Measurements from ENCODE around the gene GNAZ.

GNAZ gene

GRCh38 chr22:23152238-23153114 is 82.2 kb downstream of the GNAZ start:
- Histone ChIP-seq H3K36me3 (ENCODE audit: insufficient read depth, low read length) (no peaks in the 10 kb centered on the region), H3K9ac (ENCODE audit: low read depth, low read length) (no peak overlapping the region), H3K27ac (ENCODE audit: low read depth, low read length) (no peak overlapping the region), H3K4me1 (ENCODE audit: insufficient read depth, low read length) (peaks cover 16% of the 10 kb centered on the region), H3K9me3 (ENCODE audit: insufficient read depth, low read depth, low read length) (no peaks in the 10 kb centered on the region), H3K27me3 (ENCODE audit: insufficient read depth, low read length) (no peaks in the 10 kb centered on the region), H3K4me3 (ENCODE audit: low read length) (no peak overlapping the region)
- 90% methylated on average over 19 of the region's 19 CpGs for WGBS

DNA sequence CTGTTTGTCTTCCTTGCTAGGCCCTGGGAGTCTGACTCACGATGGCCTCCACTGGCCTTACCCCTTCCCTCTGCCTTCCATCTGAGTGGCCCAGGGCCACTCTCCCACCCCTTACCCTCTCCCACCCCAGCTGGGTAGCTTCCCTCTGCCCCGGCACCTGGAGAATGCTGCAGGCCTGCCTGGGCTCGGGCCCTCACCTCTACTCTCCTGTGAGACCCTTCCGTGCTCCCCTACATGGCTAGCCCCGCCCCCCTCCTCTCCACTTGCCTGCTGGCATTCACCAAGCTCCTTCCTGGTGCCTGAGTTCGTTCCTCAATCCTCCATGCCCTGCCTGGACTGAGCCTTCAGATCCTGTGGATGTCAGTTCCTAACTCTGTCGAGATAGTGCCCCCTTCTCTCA is 83.7 kb downstream of the GNAZ start:
- H3K27ac ChIP-seq (ENCODE audit: low read depth, low read length) = no peak overlapping the region
- no peaks in the 10 kb centered on the region for H3K9me3 ChIP-seq (ENCODE audit: insufficient read depth, low read depth, low read length)
- WGBS = 75% methylated on average over 7 of the region's 7 CpGs
- no peaks in the 10 kb centered on the region for H3K36me3 ChIP-seq (ENCODE audit: insufficient read depth, low read length)
- H3K4me3 ChIP-seq (ENCODE audit: low read length) = no peak overlapping the region
- peaks cover 16% of the 10 kb centered on the region for H3K4me1 ChIP-seq (ENCODE audit: insufficient read depth, low read length)
- H3K27me3 ChIP-seq (ENCODE audit: insufficient read depth, low read length) = no peaks in the 10 kb centered on the region
- no peak overlapping the region for H3K9ac ChIP-seq (ENCODE audit: low read depth, low read length)

- H3K9ac ChIP-seq (ENCODE audit: low read depth, low read length) = no peak overlapping the region
- 86% methylated on average over 4 of the region's 5 CpGs for WGBS
- H3K27ac ChIP-seq (ENCODE audit: low read depth, low read length) = no peak overlapping the region
- H3K4me3 ChIP-seq (ENCODE audit: low read length) = no peak overlapping the region
- H3K9me3 ChIP-seq (ENCODE audit: insufficient read depth, low read depth, low read length) = no peaks in the 10 kb centered on the region
- H3K4me1 ChIP-seq (ENCODE audit: insufficient read depth, low read length) = peaks cover 14% of the 10 kb centered on the region
- H3K27me3 ChIP-seq (ENCODE audit: insufficient read depth, low read length) = no peaks in the 10 kb centered on the region
- H3K36me3 ChIP-seq (ENCODE audit: insufficient read depth, low read length) = no peaks in the 10 kb centered on the region
These were observed 84.1 kb downstream of the GNAZ start for GRCh38 chr22:23154461-23154860.

- H3K9me3 ChIP-seq (ENCODE audit: insufficient read depth, low read depth, low read length) = no peaks in the 10 kb centered on the region
- H3K36me3 ChIP-seq (ENCODE audit: insufficient read depth, low read length) = no peaks in the 10 kb centered on the region
- peaks cover 12% of the 10 kb centered on the region; the same call in 1 of the 2 replicates for H3K4me1 ChIP-seq (ENCODE audit: insufficient read depth, low read length)
- no peak overlapping the region for H3K9ac ChIP-seq (ENCODE audit: low read depth, low read length)
- 97% methylated on average over 3 of the region's 3 CpGs for WGBS
- no peaks in the 10 kb centered on the region for H3K27me3 ChIP-seq (ENCODE audit: insufficient read depth, low read length)
- H3K4me3 ChIP-seq (ENCODE audit: low read length) = no peak overlapping the region
- no peak overlapping the region for H3K27ac ChIP-seq (ENCODE audit: low read depth, low read length)
These were observed 84.8 kb downstream of the GNAZ start for GRCh38 chr22:23155143-23155542.

DNA sequence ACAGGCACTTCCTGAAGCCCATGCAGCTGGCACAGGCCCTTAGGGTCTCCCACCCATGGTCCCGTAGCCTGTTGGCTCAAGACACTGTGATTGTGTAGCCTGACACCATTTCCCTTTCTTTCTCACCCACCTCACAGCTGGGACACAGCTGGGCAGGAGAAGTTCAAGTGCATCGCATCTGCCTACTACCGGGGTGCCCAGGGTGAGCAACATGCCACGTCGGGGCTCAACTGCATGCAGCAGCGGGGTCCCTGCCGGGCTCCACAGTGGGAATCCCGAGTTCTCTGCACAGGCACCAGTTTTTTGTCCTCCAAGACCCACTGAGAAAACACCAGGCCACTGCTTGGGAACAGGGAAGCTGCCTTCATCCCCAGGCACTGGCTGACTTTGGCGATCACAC is 85.5 kb downstream of the GNAZ start:
- Histone ChIP-seq H3K4me3 (ENCODE audit: low read length) (no peak overlapping the region), H3K4me1 (ENCODE audit: insufficient read depth, low read length) (peaks cover 12% of the 10 kb centered on the region; the same call in 1 of the 2 replicates), H3K27ac (ENCODE audit: low read depth, low read length) (no peak overlapping the region), H3K9ac (ENCODE audit: low read depth, low read length) (no peak overlapping the region), H3K9me3 (ENCODE audit: insufficient read depth, low read depth, low read length) (no peaks in the 10 kb centered on the region), H3K36me3 (ENCODE audit: insufficient read depth, low read length) (no peaks in the 10 kb centered on the region), H3K27me3 (ENCODE audit: insufficient read depth, low read length) (no peaks in the 10 kb centered on the region)
- WGBS = 90% methylated on average over 9 of the region's 9 CpGs

- Histone ChIP-seq H3K9ac (ENCODE audit: low read depth, low read length) (no peak overlapping the region), H3K27ac (ENCODE audit: low read depth, low read length) (no peak overlapping the region), H3K9me3 (ENCODE audit: insufficient read depth, low read depth, low read length) (no peaks in the 10 kb centered on the region), H3K4me3 (ENCODE audit: low read length) (no peak overlapping the region), H3K4me1 (ENCODE audit: insufficient read depth, low read length) (peaks cover 12% of the 10 kb centered on the region; the same call in 1 of the 2 replicates), H3K27me3 (ENCODE audit: insufficient read depth, low read length) (no peaks in the 10 kb centered on the region), H3K36me3 (ENCODE audit: insufficient read depth, low read length) (no peaks in the 10 kb centered on the region)
- 47% methylated on average over 8 of the region's 8 CpGs for WGBS
These were observed 86.0 kb downstream of the GNAZ start for GRCh38 chr22:23156286-23156685.

DNA sequence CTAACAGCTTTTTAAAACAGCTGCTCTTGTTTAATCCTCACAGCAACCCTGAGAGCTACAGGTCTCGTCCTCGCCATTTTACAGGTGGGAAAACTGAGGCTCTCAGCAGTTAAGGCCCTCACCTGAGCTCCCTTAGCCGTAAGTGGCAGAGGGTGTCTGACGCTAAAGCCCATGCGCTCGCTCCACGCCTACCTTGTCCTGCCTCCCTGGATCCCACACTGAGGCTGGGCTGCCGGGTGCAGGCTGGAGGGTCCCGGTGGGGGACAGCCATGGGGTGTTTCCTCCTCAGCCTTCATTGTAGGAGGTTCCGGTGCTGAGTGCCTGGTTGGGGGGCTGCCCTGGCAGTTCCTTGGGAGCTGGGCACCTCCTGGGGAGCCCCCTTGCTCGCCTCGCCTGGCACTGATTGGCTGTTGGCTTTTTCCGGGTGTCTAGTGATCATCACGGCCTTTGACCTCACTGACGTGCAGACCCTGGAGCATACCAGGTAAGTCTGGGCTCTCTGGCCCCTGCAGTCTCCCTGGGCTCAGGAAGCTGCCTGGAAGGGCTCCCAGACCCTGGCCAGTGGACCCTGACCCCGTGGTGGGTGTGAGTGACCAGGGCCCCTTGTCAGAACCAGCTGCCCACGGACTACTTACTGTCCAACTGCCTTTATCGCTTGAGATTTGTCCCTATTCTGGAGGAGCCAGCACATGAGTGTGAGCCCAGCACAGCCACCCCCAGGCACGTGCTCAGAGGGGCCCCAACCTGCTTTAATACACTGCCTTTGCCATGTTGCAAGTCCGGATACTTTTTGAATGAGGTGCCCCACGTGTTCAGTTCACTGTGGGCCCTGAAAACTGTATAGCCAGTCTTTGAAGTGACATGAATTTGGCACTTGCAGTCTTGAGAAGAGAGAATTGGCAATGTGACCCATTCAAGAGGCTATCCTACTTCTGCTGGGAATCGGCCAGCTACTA is 87.5 kb downstream of the GNAZ start:
- Histone ChIP-seq H3K9ac (ENCODE audit: low read depth, low read length) (no peak overlapping the region), H3K36me3 (ENCODE audit: insufficient read depth, low read length) (no peaks in the 10 kb centered on the region), H3K9me3 (ENCODE audit: insufficient read depth, low read depth, low read length) (no peaks in the 10 kb centered on the region), H3K4me3 (ENCODE audit: low read length) (no peak overlapping the region), H3K27me3 (ENCODE audit: insufficient read depth, low read length) (no peaks in the 10 kb centered on the region), H3K27ac (ENCODE audit: low read depth, low read length) (no peak overlapping the region), H3K4me1 (ENCODE audit: insufficient read depth, low read length) (0 out of 2 replicates have a peak, but pooled peaks cover 6% of the 10 kb centered on the region)
- WGBS = 93% methylated on average over 22 of the region's 22 CpGs

- 0 out of 2 replicates have a peak, but pooled peaks cover 6% of the 10 kb centered on the region for H3K4me1 ChIP-seq (ENCODE audit: insufficient read depth, low read length)
- H3K27me3 ChIP-seq (ENCODE audit: insufficient read depth, low read length) = no peaks in the 10 kb centered on the region
- H3K9me3 ChIP-seq (ENCODE audit: insufficient read depth, low read depth, low read length) = no peaks in the 10 kb centered on the region
- 81% methylated on average over 14 of the region's 14 CpGs for WGBS
- H3K27ac ChIP-seq (ENCODE audit: low read depth, low read length) = no peak overlapping the region
- H3K9ac ChIP-seq (ENCODE audit: low read depth, low read length) = no peak overlapping the region
- H3K36me3 ChIP-seq (ENCODE audit: insufficient read depth, low read length) = no peaks in the 10 kb centered on the region
- no peak overlapping the region for H3K4me3 ChIP-seq (ENCODE audit: low read length)
These were observed 88.4 kb downstream of the GNAZ start for GRCh38 chr22:23158516-23159290.

- no peak overlapping the region for H3K4me3 ChIP-seq (ENCODE audit: low read length)
- 89% methylated on average over 6 of the region's 6 CpGs for WGBS
These were observed 88.9 kb downstream of the GNAZ start for GRCh38 chr22:23159291-23159630.

DNA sequence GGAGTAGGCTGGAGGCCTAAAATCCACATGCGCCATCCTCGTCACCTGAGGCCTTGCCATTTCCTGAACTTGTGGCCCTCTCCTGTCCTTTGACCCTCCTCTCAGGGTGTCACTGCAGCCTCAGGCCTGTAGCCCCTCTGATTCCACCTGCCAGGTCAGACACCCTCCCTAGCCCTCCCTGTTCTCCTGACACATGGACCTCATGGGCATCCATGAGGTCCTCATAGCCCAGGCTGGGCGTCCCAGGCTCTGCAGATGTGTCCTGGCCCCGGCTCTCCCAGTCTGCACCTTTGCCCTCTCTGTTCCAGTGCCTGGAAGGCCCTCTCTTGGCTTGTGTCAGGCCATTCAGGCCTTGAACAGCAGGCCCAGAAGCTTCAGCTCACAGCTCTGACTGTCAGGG is 90.7 kb downstream of the GNAZ start:
- 91% methylated on average over 4 of the region's 4 CpGs for WGBS
- Histone ChIP-seq H3K27me3 (ENCODE audit: insufficient read depth, low read length) (no peaks in the 10 kb centered on the region), H3K9me3 (ENCODE audit: insufficient read depth, low read depth, low read length) (no peaks in the 10 kb centered on the region)

More at GRCh38 chr22:23159291-23159630, 88.9 kb downstream of the GNAZ start:
- H3K27ac ChIP-seq (ENCODE audit: low read depth, low read length) = no peak overlapping the region
- H3K4me1 ChIP-seq (ENCODE audit: insufficient read depth, low read length) = 0 out of 2 replicates have a peak, but pooled peaks cover 6% of the 10 kb centered on the region
- no peaks in the 10 kb centered on the region for H3K9me3 ChIP-seq (ENCODE audit: insufficient read depth, low read depth, low read length)
- no peaks in the 10 kb centered on the region for H3K36me3 ChIP-seq (ENCODE audit: insufficient read depth, low read length)
- H3K9ac ChIP-seq (ENCODE audit: low read depth, low read length) = no peak overlapping the region
- H3K27me3 ChIP-seq (ENCODE audit: insufficient read depth, low read length) = no peaks in the 10 kb centered on the region

More for the DNA sequence above, 90.7 kb downstream of the GNAZ start:
- no peak overlapping the region for H3K9ac ChIP-seq (ENCODE audit: low read depth, low read length)
- no peak overlapping the region for H3K27ac ChIP-seq (ENCODE audit: low read depth, low read length)
- no peaks in the 10 kb centered on the region for H3K36me3 ChIP-seq (ENCODE audit: insufficient read depth, low read length)
- H3K4me1 ChIP-seq (ENCODE audit: insufficient read depth, low read length) = 0 out of 2 replicates have a peak, but pooled peaks cover 6% of the 10 kb centered on the region
- no peak overlapping the region for H3K4me3 ChIP-seq (ENCODE audit: low read length)
